Transverse colon (tissue), 4 donors: ENCODE results near the gene REEP1.

Experiments used
- CTCF ChIP-seq, 5 experiments: fragments of 200-600 bp in 3 of 5; fragments of 450-650 bp in 2 of 5; sonication (generic) in 3 of 5; IDR thresholded peaks; 1 replicate in 2 of 5; 2 replicates in 3 of 5; pipeline ENCODE4 v1.5.1; 2016 to 2017; ENCODE audit warnings: antibody characterized with exemption in 5 of 5, inconsistent platforms in 3 of 5, mild to moderate bottlenecking in 2 of 5, moderate library complexity in 1 of 5
- POLR2A ChIP-seq: fragments of 450-650 bp; IDR thresholded peaks from one replicate; pipeline ENCODE4 v1.6.1; 2016; ENCODE audit warnings: antibody characterized with exemption, mild to moderate bottlenecking, moderate library complexity
- POLR2AphosphoS5 ChIP-seq, 3 donors: sonication (generic); formaldehyde crosslinking; IDR thresholded peaks; one replicate each; pipeline ENCODE4 v1.6.1; 2016; ENCODE audit warnings: antibody characterized with exemption in 3 of 3

- no peak for TF ChIP-seq CTCF (IDR thresholded peaks at IDR 0.05)
- no peak for TF ChIP-seq POLR2A
- TF ChIP-seq POLR2AphosphoS5 (IDR thresholded peaks at IDR 0.05), result no peak
These were observed 104.0 kb downstream of the REEP1 start for GRCh38 chr2:86233436-86233835.
